ENCODE results near the gene CNGB1.

DNA sequence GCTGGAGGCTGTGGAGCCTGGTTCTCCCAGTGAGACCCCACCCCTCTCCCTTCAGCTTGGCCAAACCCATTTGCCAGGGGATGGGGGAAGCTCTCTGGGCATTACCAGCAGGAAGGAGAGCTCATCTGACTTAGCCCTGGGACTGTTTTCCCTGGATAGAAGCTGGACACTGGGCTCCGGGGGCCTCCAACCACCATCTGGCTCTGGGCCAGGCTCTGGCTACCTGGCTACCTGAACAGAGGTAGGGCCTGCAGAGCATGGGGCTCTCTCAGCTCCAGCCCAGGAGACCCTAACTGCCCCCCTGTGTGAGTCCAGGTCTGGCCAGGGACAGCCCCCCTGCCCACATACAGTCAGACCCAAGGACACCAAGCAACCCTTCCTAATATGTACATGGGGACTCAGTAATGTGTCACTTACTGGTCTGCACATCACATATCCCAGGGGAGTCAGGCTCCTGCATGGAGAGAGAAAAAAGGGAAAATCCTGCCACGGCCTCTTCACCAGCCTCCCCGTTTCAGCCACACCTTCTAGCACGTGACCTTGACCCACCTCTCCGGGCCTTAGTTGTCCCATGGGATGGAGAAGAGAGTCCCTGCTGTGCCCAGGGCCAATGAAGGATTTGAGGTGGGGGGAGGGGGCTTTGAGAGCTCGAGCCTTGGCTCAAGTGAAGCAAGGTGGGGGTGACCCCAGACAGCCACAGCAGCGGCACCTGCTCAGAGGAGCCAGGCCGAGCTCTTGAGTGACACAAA lies 13.8 kb downstream of the CNGB1 start:
- TF ChIP-seq ZNF274 (IDR thresholded peaks at IDR 0.05; ENCODE audit: low read depth, low read length) (no peak), CTCF (IDR thresholded peaks at IDR 0.05 in 2 of 3, conservative IDR thresholded peaks at IDR 0.05 in 1 of 3; ENCODE audit: borderline replicate concordance in 1 of 3, insufficient read depth in 1 of 3, low read depth in 2 of 3, low read length in 2 of 3) (no peak), POLR2A (IDR thresholded peaks at IDR 0.05; ENCODE audit: borderline replicate concordance, extremely low read depth, insufficient read depth, insufficient read length) (no peak), POLR2AphosphoS5 (IDR thresholded peaks at IDR 0.05; ENCODE audit: low read depth, low read length) (no peak), RAD21 (IDR thresholded peaks at IDR 0.05; ENCODE audit: low read depth) (no peak), JUND (IDR thresholded peaks at IDR 0.05) (no peak), ATF3 (IDR thresholded peaks at IDR 0.05) (no peak), SRF (IDR thresholded peaks at IDR 0.05; ENCODE audit: low read depth) (no peak)
- TF ChIP-seq, protein P1, sequence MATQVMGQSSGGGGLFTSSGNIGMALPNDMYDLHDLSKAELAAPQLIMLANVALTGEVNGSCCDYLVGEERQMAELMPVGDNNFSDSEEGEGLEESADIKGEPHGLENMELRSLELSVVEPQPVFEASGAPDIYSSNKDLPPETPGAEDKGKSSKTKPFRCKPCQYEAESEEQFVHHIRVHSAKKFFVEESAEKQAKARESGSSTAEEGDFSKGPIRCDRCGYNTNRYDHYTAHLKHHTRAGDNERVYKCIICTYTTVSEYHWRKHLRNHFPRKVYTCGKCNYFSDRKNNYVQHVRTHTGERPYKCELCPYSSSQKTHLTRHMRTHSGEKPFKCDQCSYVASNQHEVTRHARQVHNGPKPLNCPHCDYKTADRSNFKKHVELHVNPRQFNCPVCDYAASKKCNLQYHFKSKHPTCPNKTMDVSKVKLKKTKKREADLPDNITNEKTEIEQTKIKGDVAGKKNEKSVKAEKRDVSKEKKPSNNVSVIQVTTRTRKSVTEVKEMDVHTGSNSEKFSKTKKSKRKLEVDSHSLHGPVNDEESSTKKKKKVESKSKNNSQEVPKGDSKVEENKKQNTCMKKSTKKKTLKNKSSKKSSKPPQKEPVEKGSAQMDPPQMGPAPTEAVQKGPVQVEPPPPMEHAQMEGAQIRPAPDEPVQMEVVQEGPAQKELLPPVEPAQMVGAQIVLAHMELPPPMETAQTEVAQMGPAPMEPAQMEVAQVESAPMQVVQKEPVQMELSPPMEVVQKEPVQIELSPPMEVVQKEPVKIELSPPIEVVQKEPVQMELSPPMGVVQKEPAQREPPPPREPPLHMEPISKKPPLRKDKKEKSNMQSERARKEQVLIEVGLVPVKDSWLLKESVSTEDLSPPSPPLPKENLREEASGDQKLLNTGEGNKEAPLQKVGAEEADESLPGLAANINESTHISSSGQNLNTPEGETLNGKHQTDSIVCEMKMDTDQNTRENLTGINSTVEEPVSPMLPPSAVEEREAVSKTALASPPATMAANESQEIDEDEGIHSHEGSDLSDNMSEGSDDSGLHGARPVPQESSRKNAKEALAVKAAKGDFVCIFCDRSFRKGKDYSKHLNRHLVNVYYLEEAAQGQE (IDR thresholded peaks at IDR 0.05; ENCODE audit: low read depth): no peak

Measured in HCT116 (cell line).